ENCODE measurements around the gene REELD1. TPM values are rescaled to one million over a fixed set of nuclear protein-coding genes. Genes with fewer than 3 reads are reported as not detected.

The REELD1 gene
- polyA plus RNA-seq, 3 donors: 0.19 to 0.31 (median 0.31) TPM

GRCh38 chr4:146222313-146222712, 8.0 kb downstream of the REELD1 start:
- no peak for DNase-seq (ENCODE audit: low read depth in 3 of 3, low spot score in 2 of 3)

- no peak for DNase-seq (ENCODE audit: low read depth in 3 of 3, low spot score in 2 of 3)
Observed at GRCh38 chr4:146224326-146224966, 10.1 kb downstream of the REELD1 start.

DNA sequence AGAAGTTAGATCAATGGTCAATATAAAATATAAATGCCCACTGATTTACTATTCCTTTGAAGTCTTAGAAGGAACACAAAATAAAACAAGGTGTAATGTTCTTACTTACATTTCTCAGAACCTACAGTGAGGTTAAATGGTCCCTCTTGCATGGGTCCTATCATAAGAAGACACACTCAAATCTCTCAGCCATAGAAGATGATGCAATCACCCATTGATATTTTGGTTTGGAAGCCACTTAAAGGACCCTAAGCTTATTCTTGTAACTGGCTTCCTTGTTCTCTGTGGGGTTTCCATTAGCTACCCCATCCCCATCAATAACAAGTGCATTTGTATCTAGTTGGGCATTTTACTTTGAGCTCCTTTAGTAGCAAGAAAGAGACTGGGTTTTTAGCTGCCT, 15.1 kb downstream of the REELD1 start:
- no peak for DNase-seq (ENCODE audit: low read depth in 3 of 3, low spot score in 2 of 3)

DNA sequence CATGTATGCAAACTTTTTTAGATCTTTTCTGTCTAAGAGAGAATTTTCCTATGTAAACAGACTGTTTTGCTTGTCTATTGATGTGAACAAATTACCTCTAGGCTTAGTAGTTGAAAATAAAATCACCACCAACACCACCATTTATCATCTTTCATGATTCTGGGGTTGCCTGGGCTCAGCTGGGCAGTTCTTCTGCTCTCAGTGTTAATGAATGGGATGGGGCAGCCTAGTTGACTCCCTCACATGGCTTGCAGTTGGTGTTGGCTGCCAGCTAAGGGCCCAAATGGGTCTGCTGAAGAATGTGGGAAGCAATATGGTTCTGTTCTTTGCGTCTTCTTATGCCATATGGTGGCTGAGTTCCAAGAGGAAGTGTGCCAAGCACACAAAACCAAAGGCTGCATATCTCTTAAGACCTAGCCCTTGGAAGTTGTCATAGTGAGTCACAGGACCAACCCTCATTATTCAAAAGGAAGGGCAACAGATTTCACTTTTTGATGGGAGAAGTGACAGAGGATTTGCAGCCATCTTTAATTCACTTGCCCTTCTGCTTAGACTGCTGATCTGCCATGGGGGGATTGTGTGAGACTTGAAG, 17.9 kb downstream of the REELD1 start:
- no peak for DNase-seq (ENCODE audit: low read depth in 3 of 3, low spot score in 2 of 3)

GRCh38 chr4:146235654-146236177, 21.4 kb downstream of the REELD1 start:
- no peak for DNase-seq (ENCODE audit: low read depth in 3 of 3, low spot score in 2 of 3)

DNA sequence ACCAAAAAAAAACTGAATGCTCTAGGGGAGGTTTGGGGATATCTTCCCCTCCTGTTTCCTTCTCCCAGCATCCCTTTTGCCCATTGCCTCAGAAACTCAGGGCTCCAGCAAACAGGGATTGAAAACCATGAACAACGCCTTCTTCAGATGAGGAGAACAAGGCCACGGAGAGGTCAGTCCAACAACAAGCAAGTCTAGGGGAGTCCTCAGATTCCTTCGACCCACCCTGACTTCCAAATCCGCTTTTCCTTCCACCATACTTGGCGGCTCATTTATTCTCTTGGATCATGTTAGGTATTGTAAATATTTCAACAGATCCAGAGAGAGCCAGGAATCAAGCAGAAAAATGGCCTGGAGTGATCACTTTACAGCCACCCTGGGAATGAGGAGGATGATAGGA, 21.9 kb downstream of the REELD1 start:
- no peak for DNase-seq (ENCODE audit: low read depth in 3 of 3, low spot score in 2 of 3)

DNA sequence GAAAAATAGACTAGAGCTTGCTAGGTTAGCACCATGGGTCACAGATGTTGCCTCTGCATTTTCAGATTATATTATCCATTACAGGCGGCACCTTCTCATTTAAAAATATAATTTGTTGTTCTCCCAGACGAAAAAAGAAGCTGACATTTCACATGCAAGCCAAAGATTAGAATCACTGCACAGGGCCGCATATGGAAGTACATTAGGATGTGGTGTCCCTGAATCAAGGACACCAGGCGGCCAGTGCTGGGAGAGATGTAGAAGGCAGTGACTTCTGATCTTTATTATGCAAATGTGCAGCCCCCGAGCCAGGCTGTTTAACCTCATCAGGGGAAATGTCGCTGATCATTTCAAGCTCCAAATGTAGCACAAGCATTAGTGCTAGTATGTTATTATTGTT, 22.8 kb downstream of the REELD1 start:
- no peak for DNase-seq (ENCODE audit: low read depth in 3 of 3, low spot score in 2 of 3)

DNA sequence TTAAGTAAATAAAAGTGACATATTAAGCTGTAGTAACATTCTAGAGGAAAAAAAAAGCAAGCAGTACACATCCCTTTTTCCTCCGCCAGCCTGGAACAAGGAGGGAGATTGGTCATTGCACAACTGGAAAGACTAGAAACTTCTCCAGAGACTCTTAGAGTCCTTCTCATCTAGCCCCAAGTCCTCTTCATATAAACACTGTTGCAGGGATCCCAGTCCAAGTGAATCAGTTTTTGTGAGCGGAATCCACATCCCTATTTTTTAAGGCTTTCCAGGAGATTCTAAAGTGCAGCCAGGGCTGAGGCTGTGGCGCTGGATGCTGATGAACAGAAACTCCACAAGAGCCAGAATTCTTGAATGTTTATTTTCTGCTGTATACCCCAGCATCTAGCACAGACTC, 23.8 kb downstream of the REELD1 start:
- DNase-seq (ENCODE audit: low read depth in 3 of 3, low spot score in 2 of 3): no peak

DNA sequence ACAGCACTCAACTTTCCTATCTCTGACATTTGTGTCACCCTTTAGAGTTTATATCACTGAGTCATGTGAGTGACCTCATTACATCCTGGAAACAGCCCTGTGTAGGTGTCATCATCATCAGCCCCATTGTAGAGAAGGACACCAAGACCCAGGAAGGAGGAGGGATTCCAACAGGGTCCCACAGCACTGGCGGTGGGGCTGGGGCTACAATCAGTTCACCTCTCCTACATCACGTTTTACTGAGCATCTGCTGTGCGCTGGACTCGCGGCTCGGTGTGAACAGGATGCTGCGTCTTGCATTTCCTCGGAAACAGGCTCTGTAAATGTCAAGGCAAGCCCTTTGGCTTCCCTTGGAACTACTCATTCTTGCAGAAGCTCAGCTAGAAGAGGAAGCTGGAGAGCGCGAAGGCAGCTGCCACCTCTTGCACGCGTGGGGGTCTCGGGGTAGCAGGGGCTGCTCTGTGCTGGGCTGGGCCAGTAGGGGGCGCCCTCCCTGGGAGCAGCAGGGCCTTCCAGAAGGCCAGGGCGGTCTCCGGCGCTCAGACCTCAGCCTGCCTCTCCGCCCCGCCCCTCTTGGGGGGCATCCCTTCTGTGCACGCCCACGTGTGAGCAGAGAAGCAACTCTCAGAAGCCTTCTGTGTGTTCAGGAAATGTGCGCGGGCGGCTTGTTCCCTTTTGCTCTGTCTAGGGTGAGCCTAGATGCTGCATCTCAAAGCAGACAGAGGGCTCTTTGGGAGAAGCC, 29.0 kb downstream of the REELD1 start:
- DNase-seq (ENCODE audit: low read depth in 3 of 3, low spot score in 2 of 3): no peak

- DNase-seq (ENCODE audit: low read depth in 3 of 3, low spot score in 2 of 3): no peak
Observed at GRCh38 chr4:146243883-146244277, 29.5 kb downstream of the REELD1 start.

GRCh38 chr4:146244496-146244895, 30.2 kb downstream of the REELD1 start:
- DNase-seq (ENCODE audit: low read depth in 3 of 3, low spot score in 2 of 3): no peak

GRCh38 chr4:146245246-146245645, 30.9 kb downstream of the REELD1 start:
- DNase-seq (ENCODE audit: low read depth in 3 of 3, low spot score in 2 of 3): no peak

GRCh38 chr4:146245850-146246249, 31.5 kb downstream of the REELD1 start:
- DNase-seq (ENCODE audit: low read depth in 3 of 3, low spot score in 2 of 3): no peak

DNA sequence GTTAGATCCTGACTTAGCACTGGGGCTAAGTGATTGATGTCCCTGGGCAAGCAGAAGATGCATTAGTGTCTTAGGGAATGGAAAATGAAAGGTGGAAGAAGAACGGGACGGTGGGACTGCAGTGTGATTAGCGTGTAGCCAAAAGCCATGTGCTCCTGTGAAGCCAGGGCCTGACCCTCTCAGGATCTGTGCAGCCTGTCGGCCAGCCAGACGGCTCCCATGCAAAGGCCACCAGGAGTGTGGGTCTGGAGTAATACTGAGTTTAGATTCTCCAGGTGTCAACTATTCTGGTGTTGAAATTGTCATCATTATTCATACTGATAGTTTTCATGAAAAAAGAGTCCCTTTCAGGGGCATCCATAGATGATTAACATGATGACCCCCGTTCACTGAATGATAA, 32.0 kb downstream of the REELD1 start:
- DNase-seq (ENCODE audit: low read depth in 3 of 3, low spot score in 2 of 3): no peak

GRCh38 chr4:146247356-146247755, 33.0 kb downstream of the REELD1 start:
- DNase-seq (ENCODE audit: low read depth in 3 of 3, low spot score in 2 of 3): no peak

DNA sequence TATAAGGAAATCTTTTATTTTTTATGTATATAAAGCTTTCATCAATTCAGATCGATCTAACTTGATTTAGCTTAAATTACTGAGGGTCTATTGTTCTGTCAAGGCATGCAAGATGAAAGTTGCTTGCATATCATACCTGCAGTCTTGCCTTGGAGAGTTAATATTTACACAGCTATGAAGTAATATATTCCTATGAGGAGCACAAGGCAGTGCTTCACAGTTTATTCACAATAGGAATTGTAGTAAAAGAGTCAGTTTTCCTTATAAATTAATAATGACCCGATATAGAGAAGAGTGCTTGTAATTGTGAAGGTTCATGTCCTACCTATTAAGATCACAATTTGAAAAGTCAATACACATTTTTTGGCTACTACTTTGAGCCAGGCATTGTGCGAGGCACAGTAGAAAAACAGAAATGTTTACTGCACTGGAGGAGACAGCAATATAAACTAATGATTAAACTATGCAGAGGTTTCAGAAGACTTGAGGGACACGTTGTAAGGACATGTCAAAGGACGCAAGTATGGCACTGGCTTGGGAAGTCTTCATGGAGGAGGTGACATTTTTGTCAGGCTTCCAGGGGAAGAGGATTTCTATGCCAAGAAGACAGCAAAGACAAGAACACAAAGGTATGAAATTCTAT, 38.8 kb downstream of the REELD1 start:
- no peak for DNase-seq (ENCODE audit: low read depth in 3 of 3, low spot score in 2 of 3)

DNA sequence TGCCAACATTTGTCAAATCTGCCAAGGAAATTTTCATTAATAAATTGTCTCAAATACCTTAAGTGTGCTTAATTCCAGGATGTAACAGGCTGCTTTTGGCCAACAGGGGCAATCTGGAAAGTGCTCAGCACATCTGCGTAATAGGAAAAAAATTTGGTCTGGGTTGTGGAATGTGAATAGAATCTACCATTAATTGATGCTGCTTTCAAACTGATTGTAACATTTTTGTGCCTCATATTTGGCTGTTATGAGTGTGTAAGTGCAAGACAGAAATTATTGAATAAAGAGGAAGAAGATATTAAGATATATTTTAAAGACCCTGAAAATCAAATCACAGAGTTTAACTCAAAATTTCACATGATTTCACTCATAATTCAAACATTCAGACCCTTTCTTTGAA, 41.1 kb downstream of the REELD1 start:
- no peak for DNase-seq (ENCODE audit: low read depth in 3 of 3, low spot score in 2 of 3)

- no peak for DNase-seq (ENCODE audit: low read depth in 3 of 3, low spot score in 2 of 3)
Observed at GRCh38 chr4:146255874-146256273, 41.5 kb downstream of the REELD1 start.

- no peak for DNase-seq (ENCODE audit: low read depth in 3 of 3, low spot score in 2 of 3)
Observed at GRCh38 chr4:146256328-146256727, 42.0 kb downstream of the REELD1 start.

DNA sequence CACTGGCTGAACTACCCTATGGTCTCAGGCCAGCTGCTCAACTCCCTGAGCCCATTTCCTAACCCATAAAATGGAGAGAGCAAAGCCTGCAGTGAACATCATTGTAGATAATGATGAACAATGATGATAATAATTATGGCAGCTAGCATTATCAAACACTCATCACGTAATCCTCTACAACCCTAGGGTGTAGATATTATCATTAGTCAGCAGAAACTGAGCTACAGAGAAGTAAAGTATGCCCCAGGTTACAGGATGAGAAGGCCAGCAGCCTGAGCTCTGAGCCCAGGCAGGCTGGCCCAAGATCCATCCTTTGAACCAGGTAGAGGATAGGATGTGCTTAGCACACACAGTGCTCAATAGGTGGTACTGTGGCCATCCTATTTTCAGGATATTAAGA, 43.2 kb downstream of the REELD1 start:
- no peak for DNase-seq (ENCODE audit: low read depth in 3 of 3, low spot score in 2 of 3)

- DNase-seq (ENCODE audit: low read depth in 3 of 3, low spot score in 2 of 3): no peak
Observed at GRCh38 chr4:146260521-146260920, 46.2 kb downstream of the REELD1 start.
